Measurements from ENCODE around the gene CLCA2. TPM values are rescaled to one million over a fixed set of nuclear protein-coding genes. Genes with fewer than 3 reads are reported as not detected.

The CLCA2 gene, protein sequence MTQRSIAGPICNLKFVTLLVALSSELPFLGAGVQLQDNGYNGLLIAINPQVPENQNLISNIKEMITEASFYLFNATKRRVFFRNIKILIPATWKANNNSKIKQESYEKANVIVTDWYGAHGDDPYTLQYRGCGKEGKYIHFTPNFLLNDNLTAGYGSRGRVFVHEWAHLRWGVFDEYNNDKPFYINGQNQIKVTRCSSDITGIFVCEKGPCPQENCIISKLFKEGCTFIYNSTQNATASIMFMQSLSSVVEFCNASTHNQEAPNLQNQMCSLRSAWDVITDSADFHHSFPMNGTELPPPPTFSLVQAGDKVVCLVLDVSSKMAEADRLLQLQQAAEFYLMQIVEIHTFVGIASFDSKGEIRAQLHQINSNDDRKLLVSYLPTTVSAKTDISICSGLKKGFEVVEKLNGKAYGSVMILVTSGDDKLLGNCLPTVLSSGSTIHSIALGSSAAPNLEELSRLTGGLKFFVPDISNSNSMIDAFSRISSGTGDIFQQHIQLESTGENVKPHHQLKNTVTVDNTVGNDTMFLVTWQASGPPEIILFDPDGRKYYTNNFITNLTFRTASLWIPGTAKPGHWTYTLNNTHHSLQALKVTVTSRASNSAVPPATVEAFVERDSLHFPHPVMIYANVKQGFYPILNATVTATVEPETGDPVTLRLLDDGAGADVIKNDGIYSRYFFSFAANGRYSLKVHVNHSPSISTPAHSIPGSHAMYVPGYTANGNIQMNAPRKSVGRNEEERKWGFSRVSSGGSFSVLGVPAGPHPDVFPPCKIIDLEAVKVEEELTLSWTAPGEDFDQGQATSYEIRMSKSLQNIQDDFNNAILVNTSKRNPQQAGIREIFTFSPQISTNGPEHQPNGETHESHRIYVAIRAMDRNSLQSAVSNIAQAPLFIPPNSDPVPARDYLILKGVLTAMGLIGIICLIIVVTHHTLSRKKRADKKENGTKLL
- total RNA-seq, result 0.43 TPM in 1 of 2 replicates, not detected in the other

- no peak within 1 kb of the TSS for H3K4me3 ChIP-seq (ENCODE audit: low read depth, low read length)
- TF ChIP-seq CTCF (IDR thresholded peaks at IDR 0.05; ENCODE audit: insufficient read depth, low read depth, low read length), result no peak
- no peak for DNase-seq (ENCODE audit: low read depth)
These were observed at the start of gene CLCA2 for GRCh38 chr1:86423873-86424272. CLCA2 (plus strand) TSS chr1:86424171; CDS start chr1:86424248, 77 bp downstream.

GRCh38 chr1:86375688-86376087 is 48.3 kb upstream of the CLCA2 start:
- no peak for TF ChIP-seq CTCF (IDR thresholded peaks at IDR 0.05; ENCODE audit: insufficient read depth, low read depth, low read length)
- DNase-seq (ENCODE audit: low read depth), result no peak
- no peak overlapping the region for H3K4me3 ChIP-seq (ENCODE audit: low read depth, low read length)

- no peak for DNase-seq (ENCODE audit: low read depth)
- no peak overlapping the region for H3K4me3 ChIP-seq (ENCODE audit: low read depth, low read length)
- TF ChIP-seq CTCF (IDR thresholded peaks at IDR 0.05; ENCODE audit: insufficient read depth, low read depth, low read length), result no peak
These were observed 46.6 kb upstream of the CLCA2 start for GRCh38 chr1:86377341-86377740.

DNA sequence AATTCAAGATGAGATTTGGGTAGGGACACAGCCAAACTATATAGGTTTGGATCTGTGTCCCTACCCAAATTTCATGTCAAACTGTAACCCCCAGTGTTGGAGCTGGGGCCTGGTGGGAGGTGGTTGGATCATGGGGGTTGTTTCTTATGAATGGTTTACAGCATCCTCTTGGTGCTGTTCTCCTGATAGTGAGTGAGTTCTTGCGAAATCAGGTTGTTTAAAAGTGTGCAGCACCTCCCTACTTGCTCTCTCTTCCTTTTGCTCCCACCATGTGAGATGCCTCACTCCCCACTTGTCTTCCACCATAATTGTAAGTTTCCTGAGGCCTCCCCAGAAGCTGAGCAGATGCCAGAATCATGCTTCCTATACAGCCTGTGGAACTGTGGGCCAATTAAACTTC is 45.2 kb upstream of the CLCA2 start:
- H3K4me3 ChIP-seq (ENCODE audit: low read depth, low read length), result no peak overlapping the region
- no peak for DNase-seq (ENCODE audit: low read depth)
- TF ChIP-seq CTCF (IDR thresholded peaks at IDR 0.05; ENCODE audit: insufficient read depth, low read depth, low read length), result no peak

GRCh38 chr1:86380257-86380861 is 43.6 kb upstream of the CLCA2 start:
- DNase-seq (ENCODE audit: low read depth), result peak; percentile 83
- peak; percentile 72 for TF ChIP-seq CTCF (IDR thresholded peaks at IDR 0.05; ENCODE audit: insufficient read depth, low read depth, low read length)
- no peak overlapping the region for H3K4me3 ChIP-seq (ENCODE audit: low read depth, low read length)

DNA sequence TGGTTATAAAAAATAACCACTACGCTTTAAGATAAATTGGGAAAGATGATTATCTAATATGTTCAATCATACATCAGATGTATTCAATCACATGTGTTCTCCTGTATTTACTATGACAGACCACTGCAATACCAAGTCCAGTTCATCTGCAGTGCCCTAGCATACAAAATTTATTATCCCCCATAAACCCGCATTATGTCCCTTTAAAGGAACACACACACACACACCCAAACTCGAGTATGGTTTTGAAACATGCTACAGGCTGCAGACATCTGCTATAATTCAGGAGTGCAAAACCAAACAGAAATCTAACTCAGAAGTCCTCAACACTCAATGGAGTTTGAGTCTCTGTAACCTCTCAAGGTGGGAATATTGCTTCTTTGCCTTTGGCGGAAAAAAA is 42.7 kb upstream of the CLCA2 start:
- no peak for DNase-seq (ENCODE audit: low read depth)
- no peak for TF ChIP-seq CTCF (IDR thresholded peaks at IDR 0.05; ENCODE audit: insufficient read depth, low read depth, low read length)
- no peak overlapping the region for H3K4me3 ChIP-seq (ENCODE audit: low read depth, low read length)
